Upper lobe of left lung (tissue), 4 donors: Measurements from ENCODE around the gene NXPE3.

ENCODE experiments used
- CTCF ChIP-seq, 6 experiments: fragments of 450-650 bp in 4 of 6; fragments of 200-600 bp in 2 of 6; sonication (generic) in 2 of 6; IDR thresholded peaks; one replicate each; pipeline ENCODE4 v1.5.1; 2016 to 2019; ENCODE audit warnings: antibody characterized with exemption in 6 of 6
- EP300 ChIP-seq, 4 donors: sonication (generic); formaldehyde crosslinking; IDR thresholded peaks; one replicate each; pipeline ENCODE4 v1.5.1; 2017; ENCODE audit warnings: antibody characterized with exemption in 4 of 4, control low read depth in 2 of 4
- POLR2A ChIP-seq, 4 donors: fragments of 450-650 bp; IDR thresholded peaks; one replicate each; pipeline ENCODE4 v1.5.1; 2016 to 2017; ENCODE audit warnings: antibody characterized with exemption in 4 of 4, mild to moderate bottlenecking in 2 of 4
- POLR2AphosphoS5 ChIP-seq, 2 donors: sonication (generic); formaldehyde crosslinking; IDR thresholded peaks; one replicate each; pipeline ENCODE4 v1.5.1; 2017; ENCODE audit warnings: antibody characterized with exemption in 2 of 2

GRCh38 chr3:101796077-101796680 is 17.2 kb downstream of the NXPE3 start:
- TF ChIP-seq CTCF (IDR thresholded peaks at IDR 0.05) (no peak), EP300 (IDR thresholded peaks at IDR 0.05) (no peak), POLR2A (IDR thresholded peaks at IDR 0.05) (no peak), POLR2AphosphoS5 (IDR thresholded peaks at IDR 0.05) (no peak)
